Bronchial epithelial cell (primary cell): Measurements from ENCODE around the gene LRRC8E. TPM values are rescaled to one million over a fixed set of nuclear protein-coding genes. Genes with fewer than 3 reads are reported as not detected.
A peak's percentile ranks its signal among the peaks of the same experiment; 100 is the strongest.

Experiments
- DNase-seq: peaks from one replicate; pipeline ENCODE4 v3.0.0-alpha.2; 2010; ENCODE audit warnings: low read depth
- FAIRE-seq: peaks from 2 replicates; lab custom pipeline; 2011; peaks lifted over from hg19 to GRCh38; lab: Jason Lieb, UNC
- H3K27me3 ChIP-seq: 2 replicates; pipeline ENCODE4 v1.5.1; 2011; ENCODE audit warnings: low read length; ENCODE audit not compliant: control insufficient read depth, insufficient read depth
- H3K36me3 ChIP-seq: 2 replicates; pipeline ENCODE4 v1.5.1; 2011; ENCODE audit warnings: low read length; ENCODE audit not compliant: control insufficient read depth, insufficient read depth
- H3K4me3 ChIP-seq: 2 replicates; pipeline ENCODE4 v1.5.1; 2011; ENCODE audit warnings: mild to moderate bottlenecking, low read depth, low read length, control low read depth
- CTCF ChIP-seq: IDR thresholded peaks from 2 replicates; pipeline ENCODE4 v1.5.1; 2011; ENCODE audit warnings: mild to moderate bottlenecking, moderate library complexity, low read length, control low read depth, inconsistent platforms; ENCODE audit not compliant: insufficient read depth, severe bottlenecking
- total RNA-seq: library from RNA; depleted of rRNA; stranded (reverse); fragments of >200 nt; gene quantifications from 2 replicates; pipeline ENCODE4 v1.2.1, GENCODE V29; 2014

LRRC8E gene
- total RNA-seq, 1 donor from 2014 or later, result 7.6 TPM

GRCh38 chr19:7852851-7853769 is 35.2 kb upstream of the LRRC8E start:
- no peaks in the 10 kb centered on the region for H3K36me3 ChIP-seq
- H3K27me3 ChIP-seq, result no peaks in the 10 kb centered on the region
- TF ChIP-seq CTCF, result peak; percentile 92
- no peak overlapping the region for H3K4me3 ChIP-seq
- FAIRE-seq (no peak), DNase-seq (peak; percentile 54)

GRCh38 chr19:7853770-7854128 is 34.6 kb upstream of the LRRC8E start:
- no peak for TF ChIP-seq CTCF
- DNase-seq (no peak), FAIRE-seq (no peak)
- Histone ChIP-seq H3K36me3 (no peaks in the 10 kb centered on the region), H3K27me3 (no peaks in the 10 kb centered on the region), H3K4me3 (no peak overlapping the region)

GRCh38 chr19:7855426-7856108 is 32.7 kb upstream of the LRRC8E start:
- Histone ChIP-seq H3K27me3 (no peaks in the 10 kb centered on the region), H3K36me3 (no peaks in the 10 kb centered on the region), H3K4me3 (no peak overlapping the region)
- no peak for FAIRE-seq
- DNase-seq, result no peak
- no peak for TF ChIP-seq CTCF

GRCh38 chr19:7856109-7856591 is 32.2 kb upstream of the LRRC8E start:
- Histone ChIP-seq H3K4me3 (no peak overlapping the region), H3K27me3 (no peaks in the 10 kb centered on the region), H3K36me3 (no peaks in the 10 kb centered on the region)
- no peak for FAIRE-seq
- TF ChIP-seq CTCF, result no peak
- DNase-seq, result no peak

- FAIRE-seq, result no peak
- TF ChIP-seq CTCF, result no peak
Measured at GRCh38 chr19:7856679-7857663, 31.3 kb upstream of the LRRC8E start.

More at GRCh38 chr19:7856679-7857663, 31.3 kb upstream of the LRRC8E start:
- DNase-seq, result no peak
- Histone ChIP-seq H3K36me3 (no peaks in the 10 kb centered on the region), H3K27me3 (no peaks in the 10 kb centered on the region), H3K4me3 (no peak overlapping the region)
